HEK293 (cell line): ENCODE measurements around the gene RIMKLB.
"Not testable (repeated sequence)": the region's sequence is repeated elsewhere in the genome, so short reads cannot be mapped to it uniquely, and the experiment has no call there.

Source experiments
- ATF2 ChIP-seq: fragments of 450-650 bp; formaldehyde crosslinking; IDR thresholded peaks from 2 replicates; pipeline ENCODE4 v1.5.1; 2016; ENCODE audit warnings: missing biosample characterization, missing genetic modification characterization, low read depth
- CTCF ChIP-seq: fragments of 450-650 bp; formaldehyde crosslinking; IDR thresholded peaks from 2 replicates; pipeline ENCODE4 v1.5.1; 2016; ENCODE audit warnings: missing biosample characterization, missing genetic modification characterization
- MZF1 ChIP-seq: fragments of 450-650 bp; formaldehyde crosslinking; IDR thresholded peaks from 2 replicates; pipeline ENCODE4 v1.5.1; 2017; ENCODE audit warnings: missing biosample characterization, missing genetic modification characterization, borderline replicate concordance
- PRDM10 ChIP-seq: fragments of 450-650 bp; formaldehyde crosslinking; IDR thresholded peaks from 2 replicates; pipeline ENCODE4 v1.5.1; 2016; ENCODE audit warnings: missing biosample characterization, missing genetic modification characterization
- RBAK ChIP-seq: fragments of 450-650 bp; formaldehyde crosslinking; IDR thresholded peaks from 2 replicates; pipeline ENCODE4 v1.5.1; 2016; ENCODE audit warnings: missing biosample characterization, missing genetic modification characterization
- TSHZ1 ChIP-seq: fragments of 450-650 bp; formaldehyde crosslinking; IDR thresholded peaks from 2 replicates; pipeline ENCODE4 v1.5.1; 2016; ENCODE audit warnings: missing biosample characterization, missing genetic modification characterization, borderline replicate concordance
- ZEB2 ChIP-seq: fragments of 450-650 bp; formaldehyde crosslinking; IDR thresholded peaks from 2 replicates; pipeline ENCODE4 v1.5.1; 2016; ENCODE audit warnings: missing biosample characterization, missing genetic modification characterization
- ZNF423 ChIP-seq: fragments of 450-650 bp; formaldehyde crosslinking; IDR thresholded peaks from 2 replicates; pipeline ENCODE4 v1.5.1; 2016; ENCODE audit warnings: missing biosample characterization, missing genetic modification characterization
- ZNF580 ChIP-seq: fragments of 450-650 bp; formaldehyde crosslinking; IDR thresholded peaks from 2 replicates; pipeline ENCODE4 v1.5.1; 2016; ENCODE audit warnings: missing biosample characterization, missing genetic modification characterization
- ZNF785 ChIP-seq: fragments of 450-650 bp; formaldehyde crosslinking; IDR thresholded peaks from 2 replicates; pipeline ENCODE4 v1.5.1; 2016; ENCODE audit warnings: missing biosample characterization, missing genetic modification characterization

DNA sequence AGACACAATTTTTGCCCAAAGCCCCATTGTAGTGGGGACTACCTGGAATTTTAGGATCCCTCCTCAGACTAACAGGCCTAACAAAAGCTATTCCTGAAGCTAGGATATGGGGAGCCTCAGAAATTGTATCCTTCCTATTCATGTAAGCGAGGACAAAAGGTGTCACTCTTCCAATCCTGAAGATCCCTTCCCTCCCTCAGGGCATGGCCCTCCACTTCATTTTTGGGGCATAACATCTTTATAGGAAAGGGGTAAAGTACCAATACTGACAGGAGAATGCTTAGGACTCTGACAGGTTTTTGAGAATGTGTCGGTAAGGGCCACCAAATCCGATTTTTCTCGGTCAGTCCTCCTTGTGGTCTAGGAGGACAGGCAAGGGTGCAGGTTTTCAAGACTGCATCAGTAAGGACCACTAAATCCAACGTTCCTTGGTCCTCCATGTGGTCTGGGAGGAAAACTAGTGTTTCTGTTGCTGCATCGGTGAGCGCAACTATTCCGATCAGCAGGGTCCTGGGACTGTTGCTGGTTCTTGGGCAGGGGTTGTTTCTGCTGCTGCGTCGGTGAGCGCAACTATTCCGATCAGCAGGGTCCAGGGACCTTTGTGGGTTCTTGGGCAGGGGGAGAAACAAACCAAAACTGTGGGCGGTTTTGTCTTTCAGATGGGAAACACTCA, 91.7 kb downstream of the RIMKLB start:
- TF ChIP-seq ZNF785 (tag by site-specific recombination); CTCF (tag by site-specific recombination); RBAK (tag by site-specific recombination); ZNF580 (tag by site-specific recombination); ATF2 (tag by site-specific recombination); PRDM10 (tag by site-specific recombination); ZNF423 (tag by site-specific recombination); TSHZ1; ZEB2 (tag by site-specific recombination); MZF1: not testable (repeated sequence)
